A549 (cell line): ENCODE data around the gene GNB5.

Experiments used
- CEBPB ChIP-seq, 2 experiments: fragments of >200 bp in 1 of 2; sonication (Bioruptor Twin) in 1 of 2; formaldehyde crosslinking in 1 of 2; IDR thresholded peaks; 2 replicates each; pipeline ENCODE4 v1.6.1; 2012 to 2016
- MAFK ChIP-seq: fragments of 450-650 bp; IDR thresholded peaks from 2 replicates; pipeline ENCODE4 v1.6.1; 2014; ENCODE audit not compliant: partially characterized antibody
- MAZ ChIP-seq: fragments of 150-350 bp; IDR thresholded peaks from 2 replicates; pipeline ENCODE4 v1.6.1; 2014; ENCODE audit warnings: antibody characterized with exemption, low read depth, low read length, borderline replicate concordance
- REST ChIP-seq: fragments of 200-600 bp; sonication (generic); IDR thresholded peaks from 2 replicates; pipeline ENCODE4 v1.6.1; 2016; ENCODE audit warnings: antibody characterized with exemption, mild to moderate bottlenecking, moderate library complexity
- RNF2 ChIP-seq: fragments of 200-600 bp; sonication (generic); IDR thresholded peaks from 2 replicates; pipeline ENCODE4 v1.6.1; 2016; ENCODE audit warnings: low read depth, mild to moderate bottlenecking, antibody characterized with exemption, moderate library complexity, borderline replicate concordance

DNA sequence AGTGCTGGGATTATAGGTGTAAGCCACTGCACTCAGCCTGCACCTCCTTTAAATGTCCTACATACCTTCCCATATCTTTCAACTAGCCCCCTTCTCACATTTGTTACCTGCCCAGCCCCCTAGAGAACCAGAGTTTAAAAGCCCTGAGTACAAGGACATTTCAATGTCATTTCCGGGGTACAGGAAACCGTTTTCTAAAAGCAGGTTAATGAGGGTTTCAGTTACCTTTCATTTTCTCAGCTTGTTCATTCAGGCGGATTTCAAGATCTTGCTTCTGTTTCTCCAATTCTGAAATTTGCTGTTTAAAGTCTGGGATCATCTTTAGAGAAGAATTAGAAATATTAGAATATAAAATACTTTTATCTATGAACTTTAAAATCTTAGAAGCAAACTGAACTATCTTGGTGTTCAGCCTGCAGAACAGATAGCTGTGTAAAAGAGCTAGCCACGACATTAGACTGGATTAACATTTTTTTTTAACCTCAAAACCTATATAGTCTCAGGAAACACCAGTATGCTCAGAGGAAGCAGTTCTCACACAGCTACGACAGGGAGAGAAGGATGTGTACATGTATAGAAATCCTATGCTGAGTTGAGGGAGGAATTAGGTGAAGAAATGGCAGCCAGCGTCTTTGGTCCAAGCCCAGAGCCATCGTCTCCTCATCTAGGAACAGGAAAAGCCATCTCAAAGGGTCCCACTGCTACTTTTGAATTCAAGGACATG, 29.9 kb upstream of the GNB5 start:
- TF ChIP-seq REST (no peak), MAZ (no peak), MAFK (no peak), RNF2 (no peak), CEBPB (IDR thresholded peaks at IDR 0.05) (no peak)
